ENCODE data around the gene GAREM1.
"Not testable (repeated sequence)": the region's sequence is repeated elsewhere in the genome, so short reads cannot be mapped to it uniquely, and the experiment has no call there.

Gene GAREM1

GRCh38 chr18:32244881-32245280 lies 225.8 kb downstream of the GAREM1 start:
- no peak for TF ChIP-seq CTCF (conservative IDR thresholded peaks at IDR 0.05; ENCODE audit: low read depth, low read length)
- DNase-seq (ENCODE audit: low read depth), result no peak
- H3K4me3 ChIP-seq (ENCODE audit: low read depth, low read length), result no peak overlapping the region

GRCh38 chr18:32243358-32243757 lies 227.3 kb downstream of the GAREM1 start:
- no peak for TF ChIP-seq CTCF (conservative IDR thresholded peaks at IDR 0.05; ENCODE audit: low read depth, low read length)
- DNase-seq (ENCODE audit: low read depth), result no peak

GRCh38 chr18:32242395-32242794 lies 228.3 kb downstream of the GAREM1 start:
- TF ChIP-seq CTCF (conservative IDR thresholded peaks at IDR 0.05; ENCODE audit: low read depth, low read length), result no peak
- H3K4me3 ChIP-seq (ENCODE audit: low read depth, low read length), result no peak overlapping the region
- DNase-seq (ENCODE audit: low read depth), result no peak

More at GRCh38 chr18:32243358-32243757, 227.3 kb downstream of the GAREM1 start:
- H3K4me3 ChIP-seq (ENCODE audit: low read depth, low read length), result no peak overlapping the region

- H3K4me3 ChIP-seq (ENCODE audit: low read depth, low read length), result no peak overlapping the region
- no peak for DNase-seq (ENCODE audit: low read depth)
- TF ChIP-seq CTCF (conservative IDR thresholded peaks at IDR 0.05; ENCODE audit: low read depth, low read length), result no peak
These were observed 231.9 kb downstream of the GAREM1 start for GRCh38 chr18:32238635-32239268.

GRCh38 chr18:32237049-32237448 lies 233.6 kb downstream of the GAREM1 start:
- DNase-seq (ENCODE audit: low read depth), result no peak
- no peak for TF ChIP-seq CTCF (conservative IDR thresholded peaks at IDR 0.05; ENCODE audit: low read depth, low read length)
- H3K4me3 ChIP-seq (ENCODE audit: low read depth, low read length), result no peak overlapping the region

- DNase-seq (ENCODE audit: low read depth); H3K4me3 ChIP-seq (ENCODE audit: low read depth, low read length): not testable (repeated sequence)
These were observed 237.3 kb downstream of the GAREM1 start for GRCh38 chr18:32233348-32233747.

GRCh38 chr18:32219431-32220018 lies 251.2 kb downstream of the GAREM1 start:
- no peak for DNase-seq (ENCODE audit: low read depth)
- TF ChIP-seq CTCF (conservative IDR thresholded peaks at IDR 0.05; ENCODE audit: low read depth, low read length), result no peak
- H3K4me3 ChIP-seq (ENCODE audit: low read depth, low read length), result no peak overlapping the region

All from choroid plexus epithelial cell (primary cell).